WTC11 (cell line): ENCODE measurements around the gene KLHL20. TPM values are rescaled to one million over a fixed set of nuclear protein-coding genes. Genes with fewer than 3 reads are reported as not detected.
A peak's percentile ranks its signal among the peaks of the same experiment; 100 is the strongest.

Source experiments
- ATAC-seq: fragments of 200-7000 bp; cut with Tn5 transposase; 2 replicates; pipeline ENCODE4 v1.10.0; 2021; ENCODE audit warnings: mild to moderate bottlenecking, moderate library complexity
- CTCF ChIA-PET: fragments of 300-600 bp; sonication (Branson Sonifier 250); formaldehyde crosslinking; loops from one replicate; lab custom pipeline; 2021; ENCODE audit warnings: antibody characterized with exemption; lab: Charles Lee
- POLR2A ChIA-PET: fragments of 350-600 bp; sonication (Branson Sonifier 250); formaldehyde crosslinking; loops from one replicate; lab custom pipeline; 2021; ENCODE audit warnings: antibody characterized with exemption; lab: Charles Lee
- DNase-seq: peaks from one replicate; pipeline ENCODE4 v3.0.0; 2021; ENCODE audit warnings: low spot score
- H3K27ac Mint-ChIP-seq: 2 replicates; pipeline ENCODE4 v1.8.0; 2021; ENCODE audit warnings: mixed read lengths
- H3K27me3 Mint-ChIP-seq: 2 replicates; pipeline ENCODE4 v1.8.0; 2021; ENCODE audit warnings: low read depth, mild to moderate bottlenecking, moderate library complexity, mixed read lengths
- H3K36me3 Mint-ChIP-seq: 2 replicates; pipeline ENCODE4 v1.8.0; 2021; ENCODE audit warnings: mixed read lengths
- H3K4me1 Mint-ChIP-seq: 2 replicates; pipeline ENCODE4 v1.8.0; 2022; ENCODE audit warnings: mixed read lengths
- H3K4me3 Mint-ChIP-seq: 2 replicates; pipeline ENCODE4 v1.8.0; 2021; ENCODE audit warnings: mild to moderate bottlenecking, moderate library complexity, mixed read lengths
- H3K9me3 Mint-ChIP-seq: 2 replicates; pipeline ENCODE4 v1.8.0; 2021; ENCODE audit warnings: mixed read lengths
- MXD4 ChIP-seq: fragments of 250-450 bp; sonication (Bioruptor Pico); IDR thresholded peaks from 2 replicates; pipeline ENCODE4 v1.8.0; 2021; ENCODE audit warnings: mild to moderate bottlenecking, moderate library complexity, borderline replicate concordance
- NFYB ChIP-seq: sonication (generic); formaldehyde crosslinking; conservative IDR thresholded peaks from 2 replicates; pipeline ENCODE4 v1.8.0; 2022; ENCODE audit warnings: low read depth, missing genetic modification reagents
- PRRX2 ChIP-seq: fragments of 250-450 bp; sonication (Bioruptor Pico); IDR thresholded peaks from 2 replicates; pipeline ENCODE4 v1.8.0; 2021; ENCODE audit warnings: mild to moderate bottlenecking
- RELA ChIP-seq: sonication (generic); formaldehyde crosslinking; IDR thresholded peaks from 2 replicates; pipeline ENCODE4 v1.8.1; 2022; ENCODE audit warnings: missing genetic modification reagents, mild to moderate bottlenecking, borderline replicate concordance
- ZBTB21 ChIP-seq: sonication (generic); formaldehyde crosslinking; IDR thresholded peaks from 2 replicates; pipeline ENCODE4 v1.8.1; 2023; ENCODE audit warnings: mild to moderate bottlenecking, missing genetic modification reagents, borderline replicate concordance
- ZNF121 ChIP-seq: sonication (generic); formaldehyde crosslinking; IDR thresholded peaks from 2 replicates; pipeline ENCODE4 v1.8.0; 2023; ENCODE audit warnings: missing genetic modification reagents
- total RNA-seq: library from RNA; stranded (reverse); gene quantifications from 3 replicates; pipeline ENCODE4 v1.2.3, GENCODE V29; 2021
- TF ChIP-seq, protein P1 (sequence below): sonication (generic); formaldehyde crosslinking; IDR thresholded peaks from 2 replicates; pipeline ENCODE4 v1.8.1; 2023; ENCODE audit warnings: mild to moderate bottlenecking, missing genetic modification reagents, moderate library complexity

The KLHL20 gene
- total RNA-seq, 1 experiment from 2014 or later, result 12.5 TPM

DNA sequence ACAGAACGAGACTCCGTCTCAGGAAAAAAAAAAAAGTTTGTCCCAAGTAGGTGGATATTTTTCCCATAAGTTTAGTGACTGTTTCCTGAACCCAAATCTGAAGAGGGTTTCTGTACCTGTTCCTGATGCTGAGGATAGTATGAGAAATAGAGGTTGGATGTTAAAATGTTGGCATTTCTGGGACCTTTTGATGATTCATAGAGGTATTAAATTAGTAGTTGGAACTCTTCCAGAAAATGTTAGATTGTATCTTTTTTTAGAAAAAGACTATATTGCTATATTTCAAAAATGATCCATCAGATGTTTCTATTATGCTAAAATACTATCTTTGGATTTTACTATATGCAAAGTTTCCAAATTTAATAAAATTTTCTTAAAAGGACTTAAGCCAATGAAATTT, 112.8 kb downstream of the KLHL20 start:
- no peak for DNase-seq
- no peak overlapping the region for H3K4me3 Mint-ChIP-seq
- H3K27ac Mint-ChIP-seq, result no peak overlapping the region; the same call in 1 of the 2 replicates
- no peaks in the 10 kb centered on the region for H3K27me3 Mint-ChIP-seq
- H3K4me1 Mint-ChIP-seq, result peaks cover 12% of the 10 kb centered on the region
- peaks cover 32% of the 10 kb centered on the region for H3K36me3 Mint-ChIP-seq
- ATAC-seq, result no peak
- CTCF ChIA-PET, result no interaction called here
- H3K9me3 Mint-ChIP-seq, result no peaks in the 10 kb centered on the region
- no peak for TF ChIP-seq MXD4 (CRISPR knock-in tag)
- no peak for TF ChIP-seq NFYB (CRISPR knock-in tag)
- no peak for TF ChIP-seq ZBTB21 (CRISPR knock-in tag)
- TF ChIP-seq PRRX2, result no peak
- TF ChIP-seq, protein P1, sequence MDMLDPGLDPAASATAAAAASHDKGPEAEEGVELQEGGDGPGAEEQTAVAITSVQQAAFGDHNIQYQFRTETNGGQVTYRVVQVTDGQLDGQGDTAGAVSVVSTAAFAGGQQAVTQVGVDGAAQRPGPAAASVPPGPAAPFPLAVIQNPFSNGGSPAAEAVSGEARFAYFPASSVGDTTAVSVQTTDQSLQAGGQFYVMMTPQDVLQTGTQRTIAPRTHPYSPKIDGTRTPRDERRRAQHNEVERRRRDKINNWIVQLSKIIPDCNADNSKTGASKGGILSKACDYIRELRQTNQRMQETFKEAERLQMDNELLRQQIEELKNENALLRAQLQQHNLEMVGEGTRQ (CRISPR knock-in tag), result no peak
- TF ChIP-seq, all 79 proteins: peak for 0
- POLR2A ChIA-PET, result no interaction called here

DNA sequence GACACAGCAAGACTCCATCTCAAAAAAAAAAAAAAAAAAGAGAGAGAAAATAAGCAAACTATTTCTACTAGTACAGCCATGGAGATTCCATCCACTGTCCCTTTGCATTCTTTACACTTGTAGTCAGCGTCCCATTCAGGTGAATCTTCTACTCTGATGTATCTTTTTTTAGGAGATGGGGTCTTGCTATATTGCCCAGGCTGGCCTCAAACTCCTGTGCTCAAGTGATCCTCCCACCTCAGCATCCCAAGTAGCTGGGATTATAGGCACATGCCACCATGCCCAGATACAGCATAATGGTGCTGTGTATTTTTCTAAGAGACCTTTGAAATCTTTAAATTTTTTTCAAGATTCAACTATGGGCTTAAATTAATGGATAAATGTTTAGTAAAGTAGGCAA, 118.0 kb downstream of the KLHL20 start:
- DNase-seq (no peak), ATAC-seq (no peak)
- POLR2A ChIA-PET, result no interaction called here
- Mint-ChIP-seq H3K9me3 (no peaks in the 10 kb centered on the region), H3K4me3 (no peak overlapping the region), H3K27ac (no peak overlapping the region), H3K4me1 (no peaks in the 10 kb centered on the region), H3K27me3 (no peaks in the 10 kb centered on the region), H3K36me3 (peaks cover 51% of the 10 kb centered on the region)
- TF ChIP-seq ZNF121, result peak; percentile 78; the same call in 1 of the 2 replicates
- TF ChIP-seq RELA (CRISPR knock-in tag), result no peak
- CTCF ChIA-PET, result no interaction called here

Other genes with a start within 250 kb of the KLHL20 start
- 512 to 538 TPM (median 516 TPM) in 3 replicates for gene PRDX6, start 237.6 kb upstream of the KLHL20 start, total RNA-seq
- not detected in 3 replicates for gene SLC9C2, start 111.9 kb upstream of the KLHL20 start, total RNA-seq
- gene TEX50, start 79.6 kb upstream of the KLHL20 start, total RNA-seq, result not detected in 3 replicates
- gene ANKRD45, start 45.1 kb upstream of the KLHL20 start, total RNA-seq, result 1.1 to 2.2 TPM (median 1.3 TPM) in 3 replicates
- 37.5 to 40.1 TPM (median 38.0 TPM) in 3 replicates for gene DARS2, start 109.7 kb downstream of the KLHL20 start, total RNA-seq
- 17.2 to 20.1 TPM (median 18.3 TPM) in 3 replicates for gene CENPL, start 109.9 kb downstream of the KLHL20 start, total RNA-seq
- 818 to 891 TPM (median 878 TPM) in 3 replicates for gene GAS5, start 153.0 kb downstream of the KLHL20 start, total RNA-seq
- gene ZBTB37, start 153.4 kb downstream of the KLHL20 start, total RNA-seq, result 14.0 to 15.5 TPM (median 14.4 TPM) in 3 replicates
- 0.57 to 1.0 TPM (median 0.69 TPM) in 3 replicates for gene SERPINC1, start 202.3 kb downstream of the KLHL20 start, total RNA-seq